Measurements from ENCODE around the gene GMNN.
"Not testable (repeated sequence)": the region's sequence is repeated elsewhere in the genome, so short reads cannot be mapped to it uniquely, and the experiment has no call there.

The GMNN gene

DNA sequence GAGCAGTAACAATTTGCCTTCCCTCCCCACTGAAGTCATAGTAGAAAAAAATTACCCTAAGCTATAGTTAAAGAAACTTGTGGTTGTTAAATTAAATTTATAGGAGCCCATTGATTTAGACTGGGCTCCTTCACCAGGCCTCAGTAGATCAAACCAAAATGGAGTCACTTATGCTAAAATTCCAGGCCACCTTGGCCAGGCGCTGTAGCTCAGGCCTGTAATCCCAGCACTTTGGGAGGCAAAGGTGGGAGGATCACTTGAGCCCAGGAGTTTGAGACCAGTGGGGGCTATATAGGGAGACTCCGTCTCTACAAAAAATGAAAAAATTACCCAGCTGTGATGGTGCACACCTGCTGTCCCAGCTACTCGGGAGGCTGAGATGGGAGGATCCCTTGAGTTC is 15.0 kb upstream of the GMNN start:
- no peak for DNase-seq (ENCODE audit: low read depth)
- TF ChIP-seq, protein P1, sequence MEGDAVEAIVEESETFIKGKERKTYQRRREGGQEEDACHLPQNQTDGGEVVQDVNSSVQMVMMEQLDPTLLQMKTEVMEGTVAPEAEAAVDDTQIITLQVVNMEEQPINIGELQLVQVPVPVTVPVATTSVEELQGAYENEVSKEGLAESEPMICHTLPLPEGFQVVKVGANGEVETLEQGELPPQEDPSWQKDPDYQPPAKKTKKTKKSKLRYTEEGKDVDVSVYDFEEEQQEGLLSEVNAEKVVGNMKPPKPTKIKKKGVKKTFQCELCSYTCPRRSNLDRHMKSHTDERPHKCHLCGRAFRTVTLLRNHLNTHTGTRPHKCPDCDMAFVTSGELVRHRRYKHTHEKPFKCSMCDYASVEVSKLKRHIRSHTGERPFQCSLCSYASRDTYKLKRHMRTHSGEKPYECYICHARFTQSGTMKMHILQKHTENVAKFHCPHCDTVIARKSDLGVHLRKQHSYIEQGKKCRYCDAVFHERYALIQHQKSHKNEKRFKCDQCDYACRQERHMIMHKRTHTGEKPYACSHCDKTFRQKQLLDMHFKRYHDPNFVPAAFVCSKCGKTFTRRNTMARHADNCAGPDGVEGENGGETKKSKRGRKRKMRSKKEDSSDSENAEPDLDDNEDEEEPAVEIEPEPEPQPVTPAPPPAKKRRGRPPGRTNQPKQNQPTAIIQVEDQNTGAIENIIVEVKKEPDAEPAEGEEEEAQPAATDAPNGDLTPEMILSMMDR (IDR thresholded peaks at IDR 0.05; ENCODE audit: low read depth, low read length) = no peak
- no peak for TF ChIP-seq MYC (IDR thresholded peaks at IDR 0.05; ENCODE audit: low read depth, low read length)
- TF ChIP-seq, protein P2, sequence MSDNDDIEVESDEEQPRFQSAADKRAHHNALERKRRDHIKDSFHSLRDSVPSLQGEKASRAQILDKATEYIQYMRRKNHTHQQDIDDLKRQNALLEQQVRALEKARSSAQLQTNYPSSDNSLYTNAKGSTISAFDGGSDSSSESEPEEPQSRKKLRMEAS (IDR thresholded peaks at IDR 0.05; ENCODE audit: low read depth, low read length) = no peak
- no peak overlapping the region for H3K4me3 ChIP-seq (ENCODE audit: low read depth, low read length)

DNA sequence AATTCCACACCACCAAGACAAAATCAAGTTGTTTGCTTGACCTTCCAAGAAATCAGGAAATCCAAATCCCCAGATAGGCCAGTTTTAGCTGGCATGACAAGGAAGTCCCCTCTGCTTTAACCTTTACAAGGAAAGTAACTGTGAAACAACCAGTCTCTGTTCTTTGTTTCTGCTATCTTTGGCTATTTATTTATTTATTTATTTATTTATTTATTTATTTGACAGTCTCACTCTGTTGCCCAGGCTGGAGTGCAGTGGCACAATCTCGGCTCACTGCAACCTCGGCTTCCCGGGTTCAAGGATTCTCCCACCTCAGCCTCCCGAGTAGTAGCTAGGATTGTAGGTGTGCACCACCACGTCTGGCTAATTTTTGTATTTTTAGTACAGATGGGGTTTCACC is 14.5 kb upstream of the GMNN start:
- H3K4me3 ChIP-seq (ENCODE audit: low read depth, low read length) = no peak overlapping the region
- TF ChIP-seq, protein P2 (IDR thresholded peaks at IDR 0.05; ENCODE audit: low read depth, low read length) = no peak
- TF ChIP-seq, protein P1 (IDR thresholded peaks at IDR 0.05; ENCODE audit: low read depth, low read length) = no peak
- TF ChIP-seq POLR2A (IDR thresholded peaks at IDR 0.05; ENCODE audit: extremely low read depth, insufficient read length) (no peak), MYC (IDR thresholded peaks at IDR 0.05; ENCODE audit: low read depth, low read length) (no peak)
- DNase-seq (ENCODE audit: low read depth) = no peak

DNA sequence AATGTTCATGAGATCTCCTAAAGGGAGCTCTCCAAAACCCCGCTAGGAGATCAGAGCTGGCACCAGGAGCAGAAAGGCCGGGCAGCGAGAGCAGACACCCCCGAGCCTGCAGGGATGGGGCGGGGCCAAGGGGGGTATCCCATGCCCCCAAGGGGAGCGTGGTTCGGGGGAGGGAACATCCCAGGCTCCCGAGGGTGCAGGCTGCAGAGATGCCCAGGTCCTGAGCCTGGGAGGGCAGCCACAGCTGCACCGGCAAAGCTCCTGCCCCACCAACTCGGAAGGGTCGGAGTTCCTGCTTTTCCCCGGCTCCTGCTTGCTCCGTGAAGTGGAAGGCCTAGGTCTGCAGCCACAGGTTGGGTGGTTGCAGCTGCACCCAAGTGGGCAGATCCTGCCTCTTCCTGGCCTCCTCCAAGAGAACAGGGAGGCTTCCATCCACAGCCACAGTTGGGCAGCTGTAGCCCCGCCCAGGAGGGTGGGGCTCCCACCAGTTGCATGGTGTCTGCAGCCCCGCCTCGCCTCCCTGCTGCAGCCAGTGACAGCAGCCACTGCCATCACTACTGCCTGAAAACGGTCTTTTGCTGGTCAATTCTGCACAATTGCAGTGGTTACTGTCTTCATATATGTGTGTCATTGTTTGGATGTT is 13.4 kb upstream of the GMNN start:
- TF ChIP-seq POLR2A (IDR thresholded peaks at IDR 0.05; ENCODE audit: extremely low read depth, insufficient read length) (no peak), MYC (IDR thresholded peaks at IDR 0.05; ENCODE audit: low read depth, low read length) (no peak)
- TF ChIP-seq, protein P1 (IDR thresholded peaks at IDR 0.05; ENCODE audit: low read depth, low read length) = no peak
- TF ChIP-seq, protein P2 (IDR thresholded peaks at IDR 0.05; ENCODE audit: low read depth, low read length) = no peak
- no peak overlapping the region for H3K4me3 ChIP-seq (ENCODE audit: low read depth, low read length)
- DNase-seq (ENCODE audit: low read depth) = peak; percentile 34

DNA sequence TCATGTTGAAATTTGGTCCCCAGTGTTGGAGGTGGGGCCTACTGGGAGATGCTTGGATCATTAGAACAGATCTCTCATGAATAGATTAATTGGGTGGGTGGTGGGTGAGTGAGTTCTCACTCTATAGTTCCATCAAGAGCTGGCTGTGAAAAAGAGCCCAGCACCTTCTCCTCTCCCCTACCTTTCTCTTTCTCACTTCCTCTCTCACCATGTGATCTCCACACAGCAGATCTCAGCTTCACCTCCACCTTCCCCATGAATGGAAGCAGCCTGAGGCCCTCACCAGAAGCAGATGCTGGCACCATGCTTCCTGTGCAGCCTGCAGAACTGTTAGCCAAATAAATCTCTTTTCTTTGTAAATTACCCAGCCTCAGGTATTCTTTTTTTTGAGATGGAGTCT is 12.9 kb upstream of the GMNN start:
- no peak overlapping the region for H3K4me3 ChIP-seq (ENCODE audit: low read depth, low read length)
- DNase-seq (ENCODE audit: low read depth) = no peak
- TF ChIP-seq, protein P2 (IDR thresholded peaks at IDR 0.05; ENCODE audit: low read depth, low read length) = no peak
- TF ChIP-seq POLR2A (IDR thresholded peaks at IDR 0.05; ENCODE audit: extremely low read depth, insufficient read length) (no peak), MYC (IDR thresholded peaks at IDR 0.05; ENCODE audit: low read depth, low read length) (no peak)
- TF ChIP-seq, protein P1 (IDR thresholded peaks at IDR 0.05; ENCODE audit: low read depth, low read length) = no peak

DNA sequence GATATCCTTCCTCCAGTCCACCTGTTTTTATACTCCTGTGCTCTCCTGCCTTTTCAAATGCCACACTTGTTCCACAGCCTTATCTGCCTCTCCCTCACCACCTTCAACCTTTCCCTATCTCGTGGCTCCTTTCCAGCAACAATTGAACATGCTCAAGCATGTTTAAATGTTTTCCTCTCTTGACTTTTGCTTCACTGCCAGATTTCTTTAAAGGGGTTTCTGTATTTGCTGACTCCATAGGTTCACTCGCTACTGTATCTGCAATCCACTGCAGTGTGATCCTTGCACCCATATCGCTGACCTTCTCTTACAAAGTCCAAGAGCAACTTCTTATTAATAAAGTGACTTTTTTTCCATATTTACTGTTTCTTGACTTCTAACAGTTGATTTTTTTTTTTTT is 11.2 kb upstream of the GMNN start:
- DNase-seq (ENCODE audit: low read depth) = no peak
- TF ChIP-seq, protein P1 (IDR thresholded peaks at IDR 0.05; ENCODE audit: low read depth, low read length) = no peak
- TF ChIP-seq POLR2A (IDR thresholded peaks at IDR 0.05; ENCODE audit: extremely low read depth, insufficient read length) (no peak), MYC (IDR thresholded peaks at IDR 0.05; ENCODE audit: low read depth, low read length) (no peak)
- TF ChIP-seq, protein P2 (IDR thresholded peaks at IDR 0.05; ENCODE audit: low read depth, low read length) = no peak
- no peak overlapping the region for H3K4me3 ChIP-seq (ENCODE audit: low read depth, low read length)

DNA sequence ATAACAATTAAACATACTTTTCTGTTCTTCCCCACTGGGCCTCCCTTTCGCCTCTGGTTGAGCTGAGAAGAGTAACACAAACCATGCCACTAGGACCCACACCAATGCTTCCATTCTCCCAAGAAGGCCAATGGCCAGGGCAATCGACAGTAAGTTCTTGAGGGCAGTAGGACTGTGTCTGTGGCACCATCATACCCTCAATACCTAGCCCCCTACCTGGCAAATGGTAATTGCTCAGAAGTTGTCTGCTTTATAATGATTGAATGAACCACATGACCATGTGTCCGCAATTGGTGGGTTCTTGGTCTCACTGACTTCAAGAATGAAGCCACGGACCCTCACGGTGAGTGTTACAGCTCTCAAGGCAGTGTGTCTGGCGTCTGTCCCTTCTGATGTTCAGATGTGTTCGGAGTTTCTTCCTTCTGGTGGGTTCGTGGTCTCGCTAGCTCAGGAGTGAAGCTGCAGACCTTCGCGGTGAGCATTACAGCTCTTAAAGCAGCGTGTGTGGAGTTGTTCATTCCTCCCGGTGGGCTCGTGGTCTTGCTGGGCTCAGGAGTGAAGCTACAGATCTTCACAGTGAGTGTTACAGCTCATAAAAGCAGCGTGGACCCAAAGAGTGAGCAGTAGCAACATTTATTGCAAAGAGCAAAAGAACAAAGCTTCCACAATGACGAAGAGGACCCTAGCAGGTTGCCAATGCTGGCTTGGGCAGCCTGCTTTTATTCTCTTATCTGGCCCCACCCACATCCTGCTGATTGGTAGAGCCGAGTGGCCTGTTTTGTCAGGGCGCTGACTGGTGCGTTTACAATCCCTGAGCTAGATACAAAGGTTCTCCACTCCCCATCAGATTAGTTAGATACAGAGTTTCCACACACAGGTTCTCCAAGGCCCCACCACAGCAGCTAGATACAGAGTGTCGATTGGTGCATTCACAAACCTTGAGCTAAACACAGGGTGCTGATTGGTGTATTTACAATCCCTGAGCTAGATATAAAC is 9.6 kb upstream of the GMNN start:
- peak; percentile 25 for DNase-seq (ENCODE audit: low read depth)

DNA sequence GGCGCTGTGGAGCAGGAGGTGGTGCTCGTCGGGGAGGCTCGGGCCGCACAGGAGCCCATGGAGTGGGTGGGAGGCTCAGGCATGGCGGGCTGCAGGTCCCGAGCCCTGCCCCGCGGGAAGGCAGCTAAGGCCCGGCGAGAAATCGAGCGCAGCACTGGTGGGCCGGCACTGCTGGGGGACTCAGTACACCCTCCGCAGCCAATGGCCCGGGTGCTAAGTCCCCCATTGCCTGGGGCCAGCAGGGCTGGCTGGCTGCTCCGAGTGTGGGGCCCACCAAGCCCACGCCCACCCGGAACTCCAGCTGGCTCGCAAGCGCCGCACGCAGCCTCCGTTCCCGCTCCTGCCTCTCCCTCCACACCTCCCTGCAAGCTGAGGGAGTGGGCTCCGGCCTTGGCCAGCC is 8.8 kb upstream of the GMNN start:
- H3K4me3 ChIP-seq (ENCODE audit: low read depth, low read length); DNase-seq (ENCODE audit: low read depth): not testable (repeated sequence)

More for the DNA sequence above, 9.6 kb upstream of the GMNN start:
- H3K4me3 ChIP-seq (ENCODE audit: low read depth, low read length) = not testable (repeated sequence)
